ENCODE data around the gene PAK4. TPM values are rescaled to one million over a fixed set of nuclear protein-coding genes. Genes with fewer than 3 reads are reported as not detected.
A peak's percentile ranks its signal among the peaks of the same experiment; 100 is the strongest.

PAK4 gene
- polyA plus RNA-seq, 4 donors = 53.9 to 78.8 (median 56.0) TPM

DNA sequence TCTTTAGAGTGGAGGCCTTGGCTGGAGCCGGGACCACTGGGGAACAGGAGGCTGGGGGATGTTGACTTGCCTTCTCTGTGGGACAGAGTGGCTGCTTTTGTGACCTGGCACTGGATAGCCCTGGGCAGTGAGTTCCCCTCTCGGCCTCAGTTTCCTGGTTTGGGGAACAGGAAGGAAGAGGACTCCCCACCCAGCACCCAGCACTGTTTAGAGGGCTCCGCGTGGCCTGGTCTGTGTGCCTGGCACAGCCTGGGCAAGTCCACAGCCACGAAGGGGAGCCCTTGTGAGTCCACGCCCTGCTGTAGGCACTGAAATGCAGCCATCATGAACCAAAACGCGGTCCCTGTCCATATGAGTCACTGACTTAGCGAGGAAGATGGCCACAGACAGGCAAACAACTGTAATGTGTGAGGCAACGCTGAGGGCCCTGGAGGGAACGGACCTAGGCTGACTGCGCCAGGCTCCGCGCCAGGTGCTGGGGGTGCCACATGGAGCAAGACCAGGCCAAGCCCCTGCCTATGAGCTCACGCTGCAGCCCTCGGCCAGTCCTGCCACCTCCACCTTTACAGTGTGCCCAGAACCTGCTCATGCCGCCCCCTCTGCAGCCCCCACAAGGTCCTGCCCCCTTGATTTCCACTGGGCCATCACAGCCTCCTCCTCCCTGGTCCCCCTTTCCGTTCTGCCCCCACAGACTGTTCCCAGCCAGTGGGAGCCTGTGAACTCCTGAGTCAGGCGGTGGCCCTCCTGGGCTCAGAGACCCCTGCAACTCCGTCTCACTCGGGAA, 35.5 kb downstream of the PAK4 start:
- no peak for DNase-seq (ENCODE audit: low read depth in 4 of 4, low spot score in 3 of 4)

DNA sequence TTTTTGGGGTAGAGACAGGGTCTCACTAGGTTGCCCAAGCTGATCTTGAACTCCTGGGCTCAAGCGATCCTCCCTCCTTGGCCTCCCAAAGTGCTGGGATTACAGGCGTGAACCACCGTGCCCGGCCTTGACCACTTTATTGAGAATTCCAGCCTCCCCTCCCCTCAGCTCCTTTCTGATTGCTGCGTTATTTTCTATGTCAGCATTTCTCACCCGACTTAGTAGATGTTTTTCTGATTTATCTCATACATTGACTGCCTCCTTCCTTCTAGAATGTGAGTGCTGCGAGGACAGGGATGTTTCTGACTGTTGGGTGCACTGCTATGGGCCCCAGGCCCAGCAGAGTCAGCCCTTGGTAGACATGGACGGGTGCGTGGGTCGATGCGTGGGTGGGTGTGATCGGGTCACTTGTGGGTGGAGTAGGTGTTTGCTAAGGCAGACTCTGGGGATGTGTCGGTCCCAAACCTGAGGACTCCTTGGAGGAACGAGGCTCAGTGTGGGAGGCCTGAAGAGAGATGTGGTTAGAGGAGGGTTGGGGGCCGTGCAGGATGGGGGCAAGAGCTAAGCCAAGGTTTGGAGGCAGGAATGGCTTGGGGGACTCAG, 37.0 kb downstream of the PAK4 start:
- DNase-seq (ENCODE audit: low read depth in 4 of 4, low spot score in 3 of 4) = no peak

DNA sequence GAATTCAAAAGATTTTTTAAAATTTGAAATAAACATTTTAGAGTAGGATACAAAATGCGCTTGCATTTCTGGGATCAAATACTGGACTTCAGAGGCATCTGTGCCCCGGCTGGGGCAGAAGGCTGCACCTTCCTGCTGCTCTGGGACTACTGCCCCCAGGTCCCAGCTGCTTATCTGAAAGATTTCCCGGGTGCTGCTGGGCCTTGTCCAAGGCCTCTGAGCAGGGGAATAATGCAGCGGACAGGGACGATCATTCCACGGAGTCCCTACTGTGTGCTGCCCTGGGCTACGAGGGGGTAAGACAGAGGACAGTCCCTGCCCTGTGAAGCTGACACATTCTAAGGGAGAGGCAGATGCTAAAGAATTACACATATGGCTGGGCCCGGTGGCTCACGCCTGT, 38.0 kb downstream of the PAK4 start:
- DNase-seq (ENCODE audit: low read depth in 4 of 4, low spot score in 3 of 4) = no peak

- no peak for DNase-seq (ENCODE audit: low read depth in 4 of 4, low spot score in 3 of 4)
Observed at GRCh38 chr19:39164289-39164688, 38.7 kb downstream of the PAK4 start.

- no peak for DNase-seq (ENCODE audit: low read depth in 4 of 4, low spot score in 3 of 4)
Observed at GRCh38 chr19:39165857-39166256, 40.3 kb downstream of the PAK4 start.

DNA sequence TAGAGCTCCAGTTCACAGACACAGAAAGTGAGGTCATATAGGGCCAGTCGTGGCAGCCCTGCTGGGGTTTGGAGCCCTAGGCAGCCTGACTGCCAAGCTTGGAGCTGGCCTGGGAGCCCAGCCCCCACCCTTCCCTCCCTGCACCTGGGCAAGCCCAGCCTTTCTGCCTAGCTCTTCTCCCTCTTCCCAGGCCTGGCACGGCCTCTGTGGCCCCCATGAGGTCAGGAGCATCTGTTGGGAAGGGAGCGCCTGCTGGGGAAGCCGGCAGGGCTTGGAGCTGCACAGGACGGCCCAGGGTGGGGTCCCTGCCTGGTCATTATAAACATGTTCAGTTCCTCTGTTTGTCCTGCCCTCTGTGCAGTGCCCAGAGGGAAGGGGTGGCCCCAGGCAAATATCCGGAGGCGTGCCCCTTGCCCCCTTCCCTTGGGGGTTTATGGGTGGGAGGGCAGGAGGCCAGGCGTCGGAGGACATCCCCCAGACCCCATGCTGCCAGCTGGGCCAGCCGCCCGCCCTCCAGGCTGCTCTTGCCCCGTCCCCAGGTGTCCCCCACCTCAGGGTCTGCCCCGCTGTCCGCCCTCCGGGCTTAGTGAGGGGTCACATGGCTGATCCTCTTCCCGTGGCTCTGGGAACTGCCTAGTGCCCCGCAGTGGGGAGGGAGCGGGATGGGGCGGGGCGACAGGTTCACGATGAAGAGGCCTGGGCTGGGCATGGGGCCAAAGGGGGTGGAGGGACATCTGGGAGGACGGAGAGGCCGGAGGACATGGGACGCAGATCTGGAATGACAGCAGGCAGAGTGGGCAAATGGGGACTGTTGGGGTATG, 41.2 kb downstream of the PAK4 start:
- DNase-seq (ENCODE audit: low read depth in 4 of 4, low spot score in 3 of 4) = peak in 1 of 4 donors; percentile 41

DNA sequence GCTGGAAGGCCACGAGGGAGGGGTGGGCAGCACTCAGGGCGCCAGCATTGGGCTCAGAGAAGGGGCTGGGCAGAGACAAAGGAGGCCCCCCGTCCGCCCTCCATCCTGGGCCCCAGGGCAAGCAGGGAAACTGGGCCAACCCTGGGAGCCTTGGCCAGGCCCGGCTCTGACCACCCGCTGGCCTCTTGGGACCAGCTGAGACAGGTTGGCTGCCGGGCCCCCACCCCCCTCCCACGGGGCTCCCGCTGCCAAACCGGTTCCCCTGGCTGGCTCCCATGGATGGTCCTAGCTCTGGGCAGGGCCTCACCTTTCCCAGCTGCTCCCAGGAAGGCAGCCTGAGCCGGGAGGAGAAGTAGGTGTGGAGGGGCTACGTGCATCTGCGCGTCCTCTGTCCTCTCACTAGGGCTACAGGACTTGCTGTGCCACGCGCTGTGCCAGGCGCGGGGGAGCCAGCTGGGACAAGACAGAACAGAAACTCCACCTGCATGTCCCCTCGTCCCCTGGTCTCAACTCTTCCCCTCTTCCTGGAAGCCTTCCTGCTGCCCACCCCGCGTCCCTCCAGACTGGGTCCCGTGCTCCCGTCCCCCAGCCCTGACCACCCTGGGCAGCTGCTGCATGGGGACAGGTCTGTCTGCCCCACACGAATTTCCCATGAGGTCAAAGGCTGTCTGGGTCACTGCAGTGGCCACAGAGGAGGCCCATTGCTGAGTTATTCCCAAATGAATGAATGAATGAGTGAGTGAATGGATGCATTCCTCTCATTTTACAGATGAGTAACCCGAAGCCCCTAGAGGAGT, 42.1 kb downstream of the PAK4 start:
- DNase-seq (ENCODE audit: low read depth in 4 of 4, low spot score in 3 of 4) = peak in 2 of 4 donors; percentile 31 to 46

- no peak for DNase-seq (ENCODE audit: low read depth in 4 of 4, low spot score in 3 of 4)
Observed at GRCh38 chr19:39168258-39169142, 42.9 kb downstream of the PAK4 start.

- DNase-seq (ENCODE audit: low read depth in 4 of 4, low spot score in 3 of 4) = no peak
Observed at GRCh38 chr19:39169143-39169810, 43.7 kb downstream of the PAK4 start.

GRCh38 chr19:39170386-39171231, 45.0 kb downstream of the PAK4 start:
- no peak for DNase-seq (ENCODE audit: low read depth in 4 of 4, low spot score in 3 of 4)

DNA sequence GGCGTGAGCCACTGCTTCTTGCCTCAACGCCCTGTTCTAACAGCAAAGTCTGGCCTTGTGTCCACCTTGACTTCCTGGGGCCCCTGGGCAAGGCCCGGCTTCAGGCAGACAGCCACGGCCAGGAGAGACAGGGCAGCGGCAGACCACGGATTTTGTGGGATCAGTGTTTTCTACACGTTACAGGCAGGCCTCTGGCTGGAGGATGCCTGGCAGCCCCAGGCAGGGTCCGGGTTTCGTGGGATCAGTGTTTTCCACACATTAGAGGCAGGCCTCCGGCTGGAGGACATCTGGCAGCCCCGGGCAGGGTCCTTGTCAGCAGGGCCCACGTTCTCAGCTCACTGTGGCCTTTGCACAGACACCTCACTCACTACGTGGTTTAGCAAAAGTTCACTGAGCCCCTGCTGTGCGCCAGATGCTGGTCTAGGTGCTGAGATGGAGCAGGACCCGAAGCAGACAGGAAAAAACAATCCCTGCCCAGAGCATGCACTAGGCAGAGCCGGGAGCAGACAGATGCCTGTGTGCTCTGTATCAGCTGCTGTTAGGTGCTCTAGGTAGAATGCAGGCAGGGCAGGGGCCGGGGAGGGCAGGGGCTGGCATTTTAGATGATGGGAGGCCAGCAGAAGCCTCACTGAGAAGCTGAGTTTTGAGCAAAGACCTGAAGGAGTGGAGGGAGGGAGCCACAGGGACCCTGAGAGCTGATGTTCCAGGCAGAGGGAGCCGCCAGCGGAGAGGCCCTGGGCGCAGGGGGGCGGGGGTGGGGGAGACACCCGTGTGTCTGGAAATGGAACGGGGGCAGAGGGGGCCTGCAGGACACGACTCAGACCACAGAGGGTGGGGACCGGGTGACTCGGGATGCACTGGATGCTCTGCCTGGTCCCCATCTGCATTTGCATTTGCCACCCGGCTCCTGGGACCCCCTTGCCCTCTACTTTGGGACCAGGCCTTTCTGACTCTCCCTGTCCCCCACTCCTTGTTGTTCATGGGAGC, 46.2 kb downstream of the PAK4 start:
- no peak for DNase-seq (ENCODE audit: low read depth in 4 of 4, low spot score in 3 of 4)

- DNase-seq (ENCODE audit: low read depth in 4 of 4, low spot score in 3 of 4) = no peak
Observed at GRCh38 chr19:39172700-39173501, 47.3 kb downstream of the PAK4 start.

- no peak for DNase-seq (ENCODE audit: low read depth in 4 of 4, low spot score in 3 of 4)
Observed at GRCh38 chr19:39173502-39173991, 48.0 kb downstream of the PAK4 start.

DNA sequence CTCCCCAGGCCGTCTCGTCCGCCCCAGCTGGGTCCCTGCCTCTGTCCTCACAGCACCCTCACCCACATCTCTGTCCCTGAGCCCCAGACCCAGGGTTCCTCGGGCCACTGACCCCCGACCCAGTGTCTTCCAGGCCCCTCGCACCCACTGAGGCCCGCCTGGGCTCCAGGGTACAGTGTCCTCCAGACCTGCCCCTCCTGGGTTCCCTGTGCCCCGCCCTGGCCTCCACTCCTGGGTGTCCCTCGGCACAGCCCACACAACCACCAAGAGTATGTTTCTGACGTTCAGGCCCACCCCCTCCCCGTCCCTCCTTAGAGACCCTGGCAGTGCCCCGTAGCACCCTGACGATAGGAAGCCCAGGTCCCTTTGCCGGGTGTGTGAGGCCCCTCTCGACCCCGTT, 48.6 kb downstream of the PAK4 start:
- DNase-seq (ENCODE audit: low read depth in 4 of 4, low spot score in 3 of 4) = no peak

GRCh38 chr19:39174558-39175544, 49.3 kb downstream of the PAK4 start:
- no peak for DNase-seq (ENCODE audit: low read depth in 4 of 4, low spot score in 3 of 4)

Data from right renal pelvis (tissue), 4 donors.